Measurements from ENCODE around the gene COG5.

COG5 gene

GRCh38 chr7:107581387-107582013, 17.8 kb upstream of the COG5 start:
- ChIA-PET CTCF (interaction anchor here (0.6 to 1.2 kb wide), 2 partner anchors 10 to 107 kb away, joined by 3 read pairs; no protein-coding TSS in a partner anchor), POLR2A (no interaction called here)
- no peaks in the 10 kb centered on the region for H3K4me1 ChIP-seq (ENCODE audit: control insufficient read depth, insufficient read depth, low read length)
- H3K36me3 ChIP-seq (ENCODE audit: control insufficient read depth in 2 of 2, insufficient read depth in 1 of 2, low read length in 2 of 2): peaks cover 0 to 15% of the 10 kb centered on the region in 2 experiments; a peak in 1 of 3 replicates
- TF ChIP-seq PRDM10 (tag by site-specific recombination; IDR thresholded peaks at IDR 0.05): peak; percentile 67
- TF ChIP-seq ZNF121 (tag by site-specific recombination; IDR thresholded peaks at IDR 0.05): no peak
- peak overlapping the region; percentile 11 for H3K4me3 ChIP-seq (ENCODE audit: low read depth, low read length)
- no peaks in the 10 kb centered on the region for H3K9me3 ChIP-seq (ENCODE audit: control insufficient read depth, insufficient read depth, low read depth, low read length)
- no peak overlapping the region for H3K27ac ChIP-seq (ENCODE audit: extremely low read depth, low read depth, low read length)

DNA sequence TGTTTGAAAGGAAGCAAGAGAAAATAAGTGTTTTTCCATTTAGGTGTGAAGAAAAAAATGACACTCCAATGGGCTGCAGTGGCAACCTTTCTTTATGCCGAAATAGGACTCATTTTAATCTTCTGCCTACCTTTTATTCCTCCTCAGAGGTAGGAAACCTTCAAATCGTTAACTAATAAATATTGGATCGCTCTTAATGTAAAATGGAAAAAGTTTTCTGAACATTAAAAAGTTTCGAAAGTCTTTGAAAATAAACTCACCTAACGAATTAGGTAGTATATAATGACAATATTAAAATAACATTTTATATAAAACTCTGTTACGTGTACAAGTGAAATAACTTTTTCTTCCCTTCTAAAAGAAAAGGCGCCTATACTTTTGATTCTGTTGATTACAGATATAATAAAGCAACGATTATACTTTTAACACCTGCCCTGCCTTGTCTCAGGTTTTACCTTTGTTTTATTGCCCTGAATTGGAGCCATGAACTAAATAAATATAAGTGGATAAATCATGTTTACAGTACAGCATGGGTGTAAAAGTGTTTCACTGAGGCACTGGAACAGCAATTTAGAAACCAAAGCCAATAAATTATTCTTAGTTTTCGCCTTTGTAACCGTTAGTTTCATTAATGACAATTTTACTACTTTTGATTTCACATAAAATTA, 17.1 kb upstream of the COG5 start:
- Histone ChIP-seq H3K4me3 (ENCODE audit: low read depth, low read length) (peak overlapping the region; percentile 77), H3K9me3 (ENCODE audit: control insufficient read depth, insufficient read depth, low read depth, low read length) (no peaks in the 10 kb centered on the region), H3K27ac (ENCODE audit: extremely low read depth, low read depth, low read length) (peak overlapping the region; percentile 73; the same call in 1 of the 2 replicates), H3K4me1 (ENCODE audit: control insufficient read depth, insufficient read depth, low read length) (no peaks in the 10 kb centered on the region), H3K36me3 (ENCODE audit: control insufficient read depth in 2 of 2, insufficient read depth in 1 of 2, low read length in 2 of 2) (peaks cover 0 to 14% of the 10 kb centered on the region in 2 experiments; a peak in 1 of 3 replicates)
- POLR2A ChIA-PET: interaction anchor here (0.5 to 2.0 kb wide), 2 partner anchors 17 to 1296 kb away, joined by 3 to 15 read pairs; partner anchors contain the start of genes COG5, DUS4L and NAMPT
- CTCF ChIA-PET: interaction anchor here (0.6 kb wide), 1 partner anchor 11 kb away, joined by 3 read pairs; no protein-coding TSS in a partner anchor
- TF ChIP-seq ZFP37 (tag by site-specific recombination; IDR thresholded peaks at IDR 0.05) (0 out of 2 replicates have a peak, but pooled peaks have one; percentile 27), ZNF600 (tag by site-specific recombination; IDR thresholded peaks at IDR 0.05) (no peak), ZNF449 (tag by site-specific recombination; IDR thresholded peaks at IDR 0.05) (no peak; the same call in 1 of the 2 replicates), ZNF341 (tag by site-specific recombination; IDR thresholded peaks at IDR 0.05; ENCODE audit: low read depth) (peak; percentile 5), PRDM1 (tag by site-specific recombination; IDR thresholded peaks at IDR 0.05) (peak; percentile 21; the same call in 1 of the 2 replicates), ZNF549 (tag by site-specific recombination; IDR thresholded peaks at IDR 0.05) (no peak), GLIS1 (tag by site-specific recombination; IDR thresholded peaks at IDR 0.05) (no peak), ZEB2 (tag by site-specific recombination; IDR thresholded peaks at IDR 0.05) (peak; percentile 11), ZNF2 (tag by site-specific recombination; IDR thresholded peaks at IDR 0.05) (no peak), ZNF521 (tag by site-specific recombination; IDR thresholded peaks at IDR 0.05) (no peak), ZSCAN4 (tag by site-specific recombination; IDR thresholded peaks at IDR 0.05) (no peak), ZNF174 (tag by site-specific recombination; IDR thresholded peaks at IDR 0.05) (no peak), ZNF350 (tag by site-specific recombination; IDR thresholded peaks at IDR 0.05) (no peak), ZBTB21 (tag by site-specific recombination; IDR thresholded peaks at IDR 0.05) (no peak), ZNF501 (tag by site-specific recombination; IDR thresholded peaks at IDR 0.05) (0 out of 2 replicates have a peak, but pooled peaks have one; percentile 46), ZNF660 (tag by site-specific recombination; IDR thresholded peaks at IDR 0.05) (no peak), ZXDB (tag by site-specific recombination; IDR thresholded peaks at IDR 0.05) (0 out of 2 replicates have a peak, but pooled peaks have one; percentile 27)
- TF ChIP-seq, protein P1, sequence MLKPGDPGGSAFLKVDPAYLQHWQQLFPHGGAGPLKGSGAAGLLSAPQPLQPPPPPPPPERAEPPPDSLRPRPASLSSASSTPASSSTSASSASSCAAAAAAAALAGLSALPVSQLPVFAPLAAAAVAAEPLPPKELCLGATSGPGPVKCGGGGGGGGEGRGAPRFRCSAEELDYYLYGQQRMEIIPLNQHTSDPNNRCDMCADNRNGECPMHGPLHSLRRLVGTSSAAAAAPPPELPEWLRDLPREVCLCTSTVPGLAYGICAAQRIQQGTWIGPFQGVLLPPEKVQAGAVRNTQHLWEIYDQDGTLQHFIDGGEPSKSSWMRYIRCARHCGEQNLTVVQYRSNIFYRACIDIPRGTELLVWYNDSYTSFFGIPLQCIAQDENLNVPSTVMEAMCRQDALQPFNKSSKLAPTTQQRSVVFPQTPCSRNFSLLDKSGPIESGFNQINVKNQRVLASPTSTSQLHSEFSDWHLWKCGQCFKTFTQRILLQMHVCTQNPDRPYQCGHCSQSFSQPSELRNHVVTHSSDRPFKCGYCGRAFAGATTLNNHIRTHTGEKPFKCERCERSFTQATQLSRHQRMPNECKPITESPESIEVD (tag by site-specific recombination; IDR thresholded peaks at IDR 0.05): 0 out of 2 replicates have a peak, but pooled peaks have one; percentile 25
- TF ChIP-seq, protein P2, sequence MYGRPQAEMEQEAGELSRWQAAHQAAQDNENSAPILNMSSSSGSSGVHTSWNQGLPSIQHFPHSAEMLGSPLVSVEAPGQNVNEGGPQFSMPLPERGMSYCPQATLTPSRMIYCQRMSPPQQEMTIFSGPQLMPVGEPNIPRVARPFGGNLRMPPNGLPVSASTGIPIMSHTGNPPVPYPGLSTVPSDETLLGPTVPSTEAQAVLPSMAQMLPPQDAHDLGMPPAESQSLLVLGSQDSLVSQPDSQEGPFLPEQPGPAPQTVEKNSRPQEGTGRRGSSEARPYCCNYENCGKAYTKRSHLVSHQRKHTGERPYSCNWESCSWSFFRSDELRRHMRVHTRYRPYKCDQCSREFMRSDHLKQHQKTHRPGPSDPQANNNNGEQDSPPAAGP (tag by site-specific recombination; IDR thresholded peaks at IDR 0.05): no peak
- TF ChIP-seq, protein P3, sequence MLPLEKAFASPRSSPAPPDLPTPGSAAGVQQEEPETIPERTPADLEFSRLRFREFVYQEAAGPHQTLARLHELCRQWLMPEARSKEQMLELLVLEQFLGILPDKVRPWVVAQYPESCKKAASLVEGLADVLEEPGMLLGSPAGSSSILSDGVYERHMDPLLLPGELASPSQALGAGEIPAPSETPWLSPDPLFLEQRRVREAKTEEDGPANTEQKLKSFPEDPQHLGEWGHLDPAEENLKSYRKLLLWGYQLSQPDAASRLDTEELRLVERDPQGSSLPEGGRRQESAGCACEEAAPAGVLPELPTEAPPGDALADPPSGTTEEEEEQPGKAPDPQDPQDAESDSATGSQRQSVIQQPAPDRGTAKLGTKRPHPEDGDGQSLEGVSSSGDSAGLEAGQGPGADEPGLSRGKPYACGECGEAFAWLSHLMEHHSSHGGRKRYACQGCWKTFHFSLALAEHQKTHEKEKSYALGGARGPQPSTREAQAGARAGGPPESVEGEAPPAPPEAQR (tag by site-specific recombination; IDR thresholded peaks at IDR 0.05): no peak

Data from HEK293 (cell line).